Activated T-helper 17 cell treated with anti-CD3 and anti-CD28 coated beads, Interleukin-2, amount 50 U/mL, for 72 hours (primary cell): ENCODE results near the gene NOVA1. TPM values are rescaled to one million over a fixed set of nuclear protein-coding genes. Genes with fewer than 3 reads are reported as not detected.

Source experiments
- ATAC-seq: fragments of 150-1000 bp; cut with Tn5 transposase; replicated peaks from 2 replicates; pipeline ENCODE4 v1.10.0; 2021; ENCODE audit warnings: mild to moderate bottlenecking, moderate library complexity
- H3K27ac Mint-ChIP-seq: one replicate; pipeline ENCODE4 v1.8.0; 2022; ENCODE audit warnings: mixed read lengths
- H3K27me3 Mint-ChIP-seq: one replicate; pipeline ENCODE4 v1.8.0; 2022; ENCODE audit warnings: mixed read lengths
- H3K36me3 Mint-ChIP-seq: one replicate; pipeline ENCODE4 v1.8.0; 2022; ENCODE audit warnings: low read depth, mild to moderate bottlenecking, mixed read lengths
- H3K4me1 Mint-ChIP-seq: one replicate; pipeline ENCODE4 v1.8.0; 2022; ENCODE audit warnings: mixed read lengths
- H3K4me3 Mint-ChIP-seq: one replicate; pipeline ENCODE4 v1.8.0; 2022; ENCODE audit warnings: mild to moderate bottlenecking, mixed read lengths
- H3K9me3 Mint-ChIP-seq: one replicate; pipeline ENCODE4 v1.8.0; 2022; ENCODE audit warnings: mixed read lengths
- total RNA-seq, 2 donors: library from RNA; stranded (reverse); gene quantifications; one replicate each; pipeline ENCODE4 v1.2.3, GENCODE V29; 2022

Gene NOVA1
- total RNA-seq, 2 donors from 2014 or later = 0.19 TPM; not detected in 1

DNA sequence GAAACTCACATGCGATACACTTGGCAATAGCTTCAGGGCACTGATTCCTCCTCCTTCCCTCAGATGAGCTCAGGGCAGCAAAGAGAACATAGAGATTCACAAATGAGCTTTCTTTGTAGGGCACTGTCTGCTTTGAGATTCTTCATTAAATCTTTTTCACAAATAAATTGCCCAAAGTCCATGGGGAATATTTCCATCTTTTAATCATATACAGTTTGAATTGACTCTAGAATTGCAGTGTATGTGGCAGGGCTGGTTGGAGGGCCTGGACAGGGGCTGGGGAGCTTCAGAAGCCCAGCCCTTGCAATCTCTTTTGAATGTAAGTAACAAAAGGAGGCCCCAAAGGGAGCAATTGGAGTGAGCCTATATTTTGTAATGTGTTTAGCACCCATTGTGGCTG is 197.5 kb downstream of the NOVA1 start:
- Mint-ChIP-seq H3K9me3 (peaks cover 34% of the 10 kb centered on the region), H3K4me3 (no peak overlapping the region), H3K4me1 (no peaks in the 10 kb centered on the region), H3K27me3 (no peaks in the 10 kb centered on the region), H3K27ac (no peak overlapping the region), H3K36me3 (no peaks in the 10 kb centered on the region)
- ATAC-seq = no peak

DNA sequence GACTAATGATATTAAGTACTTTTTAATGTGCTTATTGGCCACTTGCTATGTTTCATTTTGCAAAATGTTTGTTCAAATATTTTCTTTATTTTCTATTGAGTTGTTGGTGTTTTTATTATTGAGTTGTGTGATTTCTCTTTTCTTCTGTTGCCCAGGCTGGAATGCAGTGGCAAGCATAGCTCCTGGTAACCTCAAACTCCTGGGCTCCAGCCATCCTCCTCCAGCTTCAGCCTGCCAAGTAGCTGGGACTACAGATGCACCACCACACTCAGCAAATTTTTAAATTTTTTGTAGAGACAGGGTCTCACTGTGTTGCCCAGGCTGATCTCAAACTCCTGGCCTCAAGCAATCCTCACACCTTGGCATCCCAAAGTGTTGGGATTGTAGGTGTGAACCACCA is 199.2 kb downstream of the NOVA1 start:
- H3K4me1 Mint-ChIP-seq = no peaks in the 10 kb centered on the region
- H3K27me3 Mint-ChIP-seq = no peaks in the 10 kb centered on the region
- H3K9me3 Mint-ChIP-seq = peaks cover 24% of the 10 kb centered on the region
- ATAC-seq = no peak
- H3K36me3 Mint-ChIP-seq = no peaks in the 10 kb centered on the region
- no peak overlapping the region for H3K27ac Mint-ChIP-seq
- H3K4me3 Mint-ChIP-seq = no peak overlapping the region
